AG09319 (cell line): Measurements from ENCODE around the gene FUBP3.

Source experiments
- DNase-seq: peaks from one replicate; pipeline ENCODE4 v3.0.0-alpha.2; 2010; ENCODE audit warnings: low read depth; ENCODE audit errors: extremely low read depth
- CTCF ChIP-seq: IDR thresholded peaks from 2 replicates; pipeline ENCODE4 v1.5.1; 2011; ENCODE audit warnings: low read depth, mild to moderate bottlenecking, inconsistent platforms, low read length, moderate library complexity

FUBP3 gene

GRCh38 chr9:130606887-130607600 is 27.7 kb downstream of the FUBP3 start:
- DNase-seq, result no peak
- TF ChIP-seq CTCF, result no peak

DNA sequence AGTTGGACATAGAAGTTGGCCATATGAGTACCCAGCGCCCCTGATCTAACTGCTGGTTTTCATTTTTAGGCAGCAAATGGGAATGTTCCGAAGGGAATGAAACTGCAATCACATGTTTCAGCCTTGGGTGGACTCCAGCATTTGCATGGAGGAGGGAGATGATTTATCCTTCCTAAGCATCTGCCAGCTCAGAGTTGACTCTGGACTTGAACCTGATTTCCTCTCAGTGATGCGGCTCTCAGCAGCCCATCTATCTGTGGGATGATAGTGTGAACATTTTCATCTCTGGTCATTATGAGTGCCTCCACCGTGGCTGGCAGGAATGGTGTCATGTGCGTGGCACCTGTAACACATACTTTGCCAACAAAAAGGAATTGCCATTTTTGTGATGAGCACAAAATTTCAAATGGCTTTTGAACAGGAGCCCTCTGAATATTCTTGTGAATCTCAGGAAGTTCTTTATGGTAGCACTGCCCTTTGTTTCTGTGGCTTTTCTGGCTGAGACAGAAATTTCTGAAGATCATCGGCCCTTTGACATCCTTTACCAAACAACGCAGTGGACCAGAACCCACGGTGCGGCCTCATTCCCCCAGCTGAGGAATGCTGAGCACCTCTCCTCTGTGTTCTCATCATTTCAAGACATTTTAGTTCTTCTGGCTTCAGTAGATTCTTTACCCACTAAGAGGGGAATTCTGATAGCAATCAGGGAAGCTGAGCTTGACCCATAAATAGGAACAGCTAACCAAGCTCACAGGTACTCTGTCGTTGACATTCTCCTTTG is 28.5 kb downstream of the FUBP3 start:
- DNase-seq, result peak; percentile 19
- TF ChIP-seq CTCF, result no peak

DNA sequence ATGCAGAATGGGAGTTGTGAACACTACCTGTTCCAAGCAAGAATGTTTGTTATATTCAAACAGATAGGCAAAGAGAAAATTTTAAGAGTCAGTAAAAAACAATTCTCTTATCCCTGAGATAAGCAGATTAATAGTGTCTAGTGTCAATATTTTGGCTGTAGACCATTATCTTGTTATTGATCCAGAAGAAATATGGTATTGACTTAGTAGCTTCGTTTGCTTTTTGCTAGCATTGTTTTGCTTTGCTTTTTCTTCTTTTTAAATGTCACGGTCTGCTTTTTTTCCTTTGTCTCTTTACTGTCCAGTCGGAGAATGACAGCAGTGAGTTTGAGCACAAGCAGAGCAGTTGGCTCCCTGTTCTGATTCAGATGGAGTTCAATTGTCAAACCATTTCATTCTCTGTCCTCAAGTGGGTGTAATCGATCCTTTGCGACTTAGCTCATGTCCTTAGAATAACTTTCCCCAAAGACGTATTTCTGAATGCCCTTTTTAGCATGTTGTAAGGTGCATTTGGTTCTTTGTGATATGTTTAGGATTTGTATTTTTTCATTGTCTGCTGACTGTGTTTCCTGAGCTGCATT is 29.3 kb downstream of the FUBP3 start:
- no peak for DNase-seq
- no peak for TF ChIP-seq CTCF

DNA sequence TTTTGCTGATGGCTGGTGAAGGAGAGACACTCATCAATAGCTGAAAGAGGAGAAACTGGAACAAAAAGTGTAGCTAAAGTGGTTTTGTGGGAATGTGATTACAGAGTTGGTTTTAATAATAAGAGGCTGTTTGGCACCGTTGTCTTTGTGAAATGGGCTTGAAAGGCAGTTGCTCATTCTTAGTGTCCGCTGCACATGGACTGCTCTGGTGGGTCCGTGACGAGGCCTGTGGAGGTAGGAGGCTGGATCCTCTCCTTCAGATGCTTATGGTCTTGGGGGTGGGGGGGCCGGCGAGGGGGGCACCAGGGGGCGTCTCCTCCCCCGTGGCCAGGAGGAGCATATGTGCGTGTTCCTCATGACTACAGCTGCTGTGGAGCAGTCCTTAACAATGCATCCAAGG is 29.8 kb downstream of the FUBP3 start:
- no peak for TF ChIP-seq CTCF

DNA sequence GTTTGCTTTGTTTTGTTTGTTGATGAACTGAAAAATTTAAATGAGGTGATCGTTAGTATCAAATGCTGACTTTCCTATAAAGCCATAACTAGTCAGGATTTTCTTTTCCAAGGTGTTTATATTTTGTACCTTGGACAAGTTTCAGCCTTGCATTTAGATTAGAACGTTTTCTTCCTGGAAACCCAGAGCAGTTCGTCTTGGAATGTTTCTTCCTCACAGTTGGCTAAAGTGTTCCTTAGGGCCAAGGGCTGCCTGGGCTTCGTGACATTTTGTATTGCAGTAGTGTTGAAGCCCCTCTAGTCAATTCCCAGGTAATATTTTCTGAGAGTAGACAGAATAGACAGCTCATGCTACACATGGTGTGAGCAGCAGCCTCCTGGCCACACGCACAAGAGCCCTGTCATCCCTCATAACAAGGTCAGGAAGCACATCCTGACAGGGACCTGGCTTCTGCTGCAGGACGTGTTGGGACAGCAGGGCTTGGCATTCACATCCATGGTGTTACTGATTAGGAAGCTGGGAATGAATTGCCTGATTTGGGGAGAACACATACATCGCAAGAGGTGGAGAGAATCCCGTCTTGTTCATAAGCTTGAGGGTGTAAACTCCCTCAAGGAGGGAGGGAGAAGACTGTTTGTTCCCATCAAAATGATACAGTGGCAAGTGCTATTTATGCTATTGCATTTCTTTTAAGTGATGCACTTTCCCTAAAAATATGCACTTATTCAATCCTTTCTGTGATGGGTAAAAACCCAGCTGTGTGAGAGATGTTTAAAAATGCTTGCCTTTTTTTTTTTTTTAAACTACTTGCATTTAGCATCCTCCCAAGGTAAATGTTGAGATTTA is 31.7 kb downstream of the FUBP3 start:
- TF ChIP-seq CTCF, result no peak
- no peak for DNase-seq

More for the DNA sequence above, 29.8 kb downstream of the FUBP3 start:
- DNase-seq, result no peak

DNA sequence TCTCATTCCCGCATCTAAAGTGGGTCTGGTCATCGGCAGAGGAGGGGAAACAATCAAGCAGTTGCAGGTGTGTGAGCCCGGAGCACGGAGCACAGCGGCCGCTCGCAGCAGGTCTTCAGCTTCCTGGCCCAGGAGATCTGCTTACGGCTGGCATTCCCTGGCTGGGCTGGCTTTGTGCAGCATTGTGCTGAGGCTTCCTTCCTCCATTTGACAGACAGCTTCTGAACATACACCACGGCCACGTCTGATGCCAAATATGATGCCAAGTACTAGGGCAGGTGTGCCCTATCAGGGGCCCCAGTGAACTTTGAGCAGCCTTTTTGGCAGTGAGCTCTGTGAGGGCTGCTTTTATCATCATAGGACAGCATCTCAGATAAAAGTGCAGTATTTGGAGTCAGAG is 37.1 kb downstream of the FUBP3 start:
- no peak for DNase-seq
- TF ChIP-seq CTCF, result no peak

GRCh38 chr9:130623466-130623865 is 44.1 kb downstream of the FUBP3 start:
- TF ChIP-seq CTCF, result no peak
- DNase-seq, result no peak
